NCI-H2227 treated with DMSO at 0.1 percent for 48 hours (cell line): Measurements from ENCODE around the gene HHATL.

Experiments used
- DNase-seq: peaks from one replicate; lab custom pipeline; 2025; lab: John Stamatoyannopoulos, UW

HHATL gene

DNA sequence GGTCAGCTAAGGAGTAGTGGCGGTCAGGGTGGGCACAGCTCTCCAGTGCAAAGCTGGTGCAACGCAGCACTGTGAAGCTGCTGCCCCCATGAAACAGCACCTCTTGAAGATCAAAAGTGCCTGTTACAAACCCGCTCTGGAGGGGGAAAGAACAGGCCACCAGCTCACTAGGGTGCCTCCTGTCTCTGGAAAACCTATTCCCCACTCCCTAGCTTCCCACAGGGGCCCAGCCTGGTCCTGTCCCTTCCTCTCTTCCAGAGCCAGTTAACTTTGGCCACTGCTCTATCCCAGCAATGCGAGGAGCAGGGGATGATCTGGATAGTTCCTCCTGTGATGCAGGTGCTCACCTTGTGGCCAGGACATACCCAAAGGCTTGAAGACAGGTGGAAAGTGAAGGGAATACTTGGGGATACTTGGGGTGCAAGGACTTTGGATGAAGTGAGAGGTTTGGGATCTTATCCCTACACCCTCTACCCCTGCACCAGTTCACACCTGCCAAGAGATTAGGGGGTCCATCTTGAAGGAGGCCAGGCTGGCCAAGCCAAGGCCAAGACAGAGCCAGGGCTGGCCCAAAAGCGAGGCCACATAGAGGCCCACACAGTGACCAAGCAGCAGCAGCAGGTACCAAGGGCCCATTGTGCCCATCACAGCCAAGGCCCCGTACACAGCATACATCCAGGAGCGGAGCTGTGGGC, 4.2 kb downstream of the HHATL start:
- DNase-seq = no peak

DNA sequence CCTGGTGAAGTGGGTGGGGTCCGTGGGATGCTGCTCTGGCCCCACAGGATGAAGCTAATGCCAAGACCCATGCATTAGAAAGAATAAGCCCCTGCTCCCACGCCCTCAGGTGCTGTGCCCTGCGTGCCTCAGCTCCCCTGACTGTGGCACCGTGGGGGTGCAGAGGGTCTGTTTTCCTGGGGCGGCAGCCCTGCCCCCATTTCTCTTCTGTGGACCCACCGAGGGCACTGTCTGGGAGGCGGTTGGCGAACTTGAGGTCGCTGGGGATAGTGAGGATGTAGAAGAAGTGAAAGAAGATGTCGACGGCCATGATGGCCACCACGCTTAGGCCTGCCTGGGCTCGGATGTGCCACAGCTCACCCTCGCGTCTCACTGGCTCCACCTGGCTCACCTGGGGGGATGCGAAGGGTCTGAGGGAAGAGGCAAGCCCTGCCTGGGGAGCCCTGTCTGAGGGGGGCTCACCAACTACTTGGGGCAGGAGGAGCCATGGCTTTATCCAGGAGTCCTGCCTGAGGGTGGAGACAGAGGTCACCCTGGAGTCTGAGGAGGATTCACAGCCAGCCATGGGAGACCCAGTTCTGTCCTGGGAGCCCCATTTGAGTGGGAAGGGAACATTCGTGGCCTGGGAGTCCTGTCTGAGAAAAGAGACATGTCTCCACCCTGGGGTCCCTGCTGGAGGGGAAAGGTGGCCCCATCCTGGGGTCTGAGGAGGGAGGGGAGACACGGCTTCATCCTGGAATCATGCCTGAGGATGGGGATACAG, 5.1 kb downstream of the HHATL start:
- DNase-seq = no peak

DNA sequence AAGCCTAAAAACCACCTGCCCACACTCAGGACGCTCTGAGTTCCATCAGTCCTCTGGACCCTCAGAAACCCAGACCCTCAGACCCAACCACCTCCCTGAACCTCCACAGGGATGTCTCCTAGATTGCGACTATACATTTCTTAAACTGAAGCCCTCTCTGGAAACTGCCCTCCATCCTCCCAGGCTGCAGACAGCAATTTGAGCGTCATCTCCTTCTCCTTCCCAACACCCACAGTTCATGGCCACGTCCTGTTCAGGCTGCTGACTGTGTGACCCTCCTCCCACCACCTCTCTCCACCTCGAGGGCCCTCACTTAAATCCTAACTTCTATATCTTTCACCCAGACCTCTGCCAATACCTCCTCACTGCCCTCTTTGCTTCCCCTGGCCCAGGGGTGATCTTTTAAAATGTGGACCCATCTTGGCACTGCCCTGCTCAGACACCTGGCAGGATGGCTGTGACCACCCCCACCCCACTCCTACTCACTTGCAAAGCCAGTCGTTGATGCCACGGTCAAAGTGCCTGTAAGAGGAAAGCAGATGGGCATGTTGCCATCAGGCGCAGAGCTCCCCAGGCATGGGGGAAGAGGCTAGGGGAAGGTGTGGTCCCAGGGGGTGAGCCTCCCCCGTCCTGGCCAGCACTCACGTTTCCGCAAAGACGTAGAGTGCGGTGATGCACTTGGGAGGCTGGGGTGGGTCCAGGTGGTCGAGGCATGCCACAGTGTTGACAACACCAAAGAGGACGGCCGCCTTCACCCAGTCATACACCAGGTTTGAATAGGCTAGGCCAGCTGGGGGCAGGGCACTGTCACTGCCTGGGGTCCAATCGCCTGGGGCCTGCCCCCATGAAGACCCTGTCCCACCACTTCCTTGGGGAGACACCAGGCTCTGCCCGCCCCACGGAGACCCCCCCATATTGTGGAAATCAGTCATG, 6.0 kb downstream of the HHATL start:
- DNase-seq = no peak

DNA sequence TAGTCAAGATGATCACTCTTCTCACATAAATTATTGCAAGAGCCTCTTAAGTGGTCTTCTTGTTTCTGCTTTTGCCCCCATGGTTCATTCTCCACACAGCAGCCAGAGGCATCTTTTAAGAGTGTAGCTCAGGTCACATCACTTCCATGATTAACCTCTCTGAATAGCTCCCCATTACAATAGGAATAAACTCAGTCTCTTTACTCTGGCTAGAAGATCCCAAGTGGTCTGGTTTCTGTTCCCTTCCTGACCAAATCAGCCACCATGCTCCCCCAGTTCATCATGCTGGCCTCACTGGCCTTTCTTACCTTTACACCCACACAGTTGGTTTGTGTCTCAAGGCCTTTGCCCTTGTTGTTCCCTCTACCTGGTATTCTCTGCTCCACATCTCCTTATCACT, 8.2 kb downstream of the HHATL start:
- DNase-seq = no peak

DNA sequence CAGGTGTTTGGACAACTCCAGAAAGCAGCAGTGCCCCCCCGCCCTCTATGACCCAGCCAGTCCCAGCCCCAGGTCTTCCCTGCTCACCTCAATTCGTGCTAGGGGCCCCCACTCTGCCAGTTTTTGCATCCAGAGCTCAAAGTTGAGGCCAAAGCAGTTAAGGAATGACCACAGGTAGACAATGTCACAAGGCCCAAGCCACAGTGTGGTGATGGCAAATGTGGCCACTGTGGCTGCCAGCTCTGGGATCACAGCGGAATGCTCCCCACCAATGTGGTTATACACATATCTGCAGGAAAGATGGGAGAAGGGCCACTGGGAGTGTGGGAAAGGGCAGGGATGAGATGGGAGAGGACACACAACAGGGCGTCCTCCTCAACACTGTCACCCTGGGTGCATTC, 9.1 kb downstream of the HHATL start:
- DNase-seq = no peak

DNA sequence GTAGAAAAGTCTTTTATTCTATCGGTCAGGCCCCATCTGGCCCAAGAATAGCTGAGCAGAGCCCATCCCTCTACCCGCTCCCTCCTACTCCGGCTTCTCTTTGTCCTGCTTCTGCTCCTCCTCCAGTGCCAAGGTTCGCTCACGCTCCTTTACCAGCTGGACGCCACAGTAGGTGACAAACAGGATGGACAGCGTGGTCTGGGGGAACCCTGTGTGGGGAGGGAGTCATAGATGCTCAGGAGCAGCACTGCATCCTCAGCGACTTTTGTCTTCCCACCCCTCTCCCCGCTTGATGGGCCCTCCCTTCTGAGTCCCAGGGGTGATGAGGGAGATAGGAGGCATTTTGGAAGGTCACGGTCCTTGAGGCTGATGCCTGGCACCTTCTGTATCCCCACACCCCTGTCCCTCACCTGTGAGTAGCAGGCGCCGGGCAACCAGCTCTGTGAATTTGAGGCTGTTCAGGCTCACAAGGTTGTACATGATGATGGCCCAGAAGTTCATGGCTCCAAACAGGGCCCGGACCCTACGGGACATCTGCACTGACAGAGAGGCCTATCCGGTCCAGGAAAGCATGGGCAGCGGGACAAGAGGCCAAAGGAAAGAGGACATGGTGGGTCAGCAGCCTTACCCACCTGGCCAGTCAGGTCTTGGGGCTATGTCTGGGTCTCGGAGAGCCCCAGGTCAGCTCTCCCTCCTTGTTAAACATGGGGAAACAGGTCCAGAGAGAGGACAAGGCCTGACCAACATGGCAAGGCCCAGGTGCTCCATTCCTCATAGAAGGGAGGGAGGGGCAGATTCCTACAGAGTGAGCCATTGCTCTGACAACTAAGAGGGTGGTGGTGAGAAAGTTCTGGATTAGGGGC, 9.7 kb downstream of the HHATL start:
- no peak for DNase-seq

DNA sequence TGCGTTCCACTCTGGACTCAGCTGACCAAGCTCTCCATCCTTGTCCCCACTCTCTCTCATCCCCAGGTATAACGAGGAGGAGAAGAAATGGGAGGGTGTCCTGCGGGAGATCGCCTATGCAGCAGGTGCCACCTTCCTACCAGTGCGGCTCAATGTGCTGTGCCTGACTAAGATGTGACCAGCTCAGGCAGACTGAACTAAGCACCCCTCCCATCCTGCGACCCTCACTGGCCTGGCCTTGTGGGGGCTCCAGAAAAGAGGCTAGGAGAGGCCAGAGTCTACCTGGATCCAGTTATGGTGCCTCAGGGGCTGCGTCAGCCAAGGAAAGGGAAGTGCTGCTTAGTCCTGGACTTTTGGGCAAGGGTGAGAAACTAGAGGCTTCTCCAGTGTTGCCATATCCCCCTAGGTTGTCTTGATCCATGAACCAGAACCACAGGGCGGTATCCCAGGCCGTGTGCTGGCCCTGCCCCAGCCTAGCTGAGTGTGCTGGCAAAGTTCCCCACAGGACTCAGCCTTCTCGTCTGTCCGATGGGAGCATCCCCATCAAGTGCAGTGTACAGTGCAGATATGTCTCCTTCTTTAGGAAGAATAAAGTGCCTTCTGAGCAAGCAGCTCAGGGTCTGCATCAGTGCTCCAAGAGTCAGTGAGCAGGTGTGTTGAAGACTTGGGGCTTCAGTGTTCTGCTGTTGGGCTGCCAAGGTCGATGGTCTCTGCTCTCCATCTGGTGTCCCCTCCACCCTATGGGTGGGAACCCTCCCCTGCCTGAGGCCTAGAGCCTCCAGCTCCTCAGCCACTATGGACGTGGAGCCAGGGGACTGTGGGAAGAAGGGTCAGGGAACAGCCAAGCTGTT, 10.6 kb downstream of the HHATL start:
- no peak for DNase-seq

DNA sequence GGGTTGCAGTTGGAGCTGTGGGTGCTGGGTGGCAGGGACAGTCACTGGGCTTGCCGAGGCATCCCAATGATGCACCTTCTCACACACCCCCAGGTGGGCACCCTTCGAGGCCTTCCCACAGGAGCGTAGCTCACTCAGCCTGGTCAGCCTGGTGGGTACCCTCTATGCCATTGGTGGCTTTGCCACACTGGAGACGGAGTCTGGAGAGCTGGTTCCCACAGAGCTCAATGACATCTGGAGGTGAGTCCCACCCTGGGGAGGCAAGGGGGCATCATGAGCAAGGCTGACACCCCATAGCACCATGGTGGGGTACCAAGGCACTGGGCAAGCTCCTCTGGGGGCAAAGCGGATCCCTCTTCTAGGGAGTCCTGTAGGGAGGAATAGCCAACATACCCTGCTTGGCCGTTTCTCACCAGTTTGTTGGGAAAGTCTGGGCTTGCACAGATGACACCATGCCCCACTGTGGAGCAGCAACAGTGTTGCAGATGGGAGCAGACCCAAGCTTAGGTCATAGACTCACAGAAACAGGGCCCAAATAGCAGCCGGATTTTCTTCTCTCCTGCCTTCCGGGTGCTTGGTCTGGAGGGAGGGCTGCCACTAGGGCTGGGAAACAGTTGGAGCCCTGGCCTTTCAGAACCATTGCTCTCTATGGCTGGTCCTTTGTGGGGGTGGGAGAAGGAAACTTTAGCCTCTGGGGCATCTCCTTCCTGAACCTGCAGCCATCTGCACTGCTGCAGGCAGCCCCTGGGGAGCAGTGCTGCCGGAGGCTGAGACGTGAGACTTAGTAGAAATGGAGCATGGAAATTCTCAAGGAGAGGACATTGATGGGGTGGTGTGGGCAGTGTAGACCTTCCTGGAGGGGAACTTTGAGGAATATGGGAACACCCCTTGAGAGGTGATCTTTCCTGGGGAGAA, 11.6 kb downstream of the HHATL start:
- DNase-seq = no peak

DNA sequence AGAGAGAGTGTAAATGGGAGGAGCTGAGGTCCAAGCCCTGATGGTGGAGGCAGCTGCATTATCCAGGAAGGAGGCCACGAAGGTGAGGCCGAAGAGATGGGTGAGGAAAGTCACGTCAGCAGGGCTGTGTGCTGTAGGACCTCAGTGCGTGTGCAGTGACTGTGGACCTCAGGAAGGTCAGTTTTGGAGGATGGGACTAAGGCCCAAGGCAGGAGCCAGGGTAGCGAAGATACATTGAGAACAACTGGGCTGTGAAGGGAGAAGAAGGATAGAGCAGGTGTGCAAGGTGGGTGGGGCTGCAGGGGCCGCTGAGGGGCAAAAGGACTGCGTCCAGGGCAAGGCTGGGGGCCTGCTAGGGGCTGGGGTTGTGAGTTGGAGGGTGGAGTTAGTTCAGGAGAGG, 12.4 kb downstream of the HHATL start:
- no peak for DNase-seq

DNA sequence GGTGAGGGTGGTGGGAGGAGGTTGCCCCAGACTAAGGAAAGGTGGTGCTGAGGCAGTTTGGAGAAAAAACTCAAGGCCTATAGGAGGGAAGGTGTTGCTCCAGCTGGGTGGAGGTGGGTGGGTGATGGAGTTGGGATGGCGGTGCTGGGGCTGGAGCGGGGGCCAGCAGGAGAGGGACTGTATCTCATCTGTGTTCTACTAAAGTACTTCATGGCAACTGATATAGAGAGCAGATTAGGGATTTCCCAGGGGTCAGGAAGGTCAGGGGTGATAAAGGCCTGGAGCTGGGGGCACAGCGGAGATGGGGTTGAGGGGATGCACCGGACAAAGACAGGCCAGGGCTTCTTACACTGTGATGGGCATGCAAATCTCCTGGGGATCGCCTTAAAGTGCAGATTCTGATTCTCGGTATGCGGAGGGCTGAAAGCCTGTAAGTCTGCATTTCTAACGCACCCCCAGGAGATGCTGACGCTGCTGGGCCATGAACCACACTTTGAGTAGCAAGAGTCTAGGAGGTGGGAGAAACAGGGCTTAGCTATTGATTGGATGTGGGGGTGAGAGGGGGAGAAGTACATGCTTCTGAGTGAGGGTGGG, 13.1 kb downstream of the HHATL start:
- no peak for DNase-seq

DNA sequence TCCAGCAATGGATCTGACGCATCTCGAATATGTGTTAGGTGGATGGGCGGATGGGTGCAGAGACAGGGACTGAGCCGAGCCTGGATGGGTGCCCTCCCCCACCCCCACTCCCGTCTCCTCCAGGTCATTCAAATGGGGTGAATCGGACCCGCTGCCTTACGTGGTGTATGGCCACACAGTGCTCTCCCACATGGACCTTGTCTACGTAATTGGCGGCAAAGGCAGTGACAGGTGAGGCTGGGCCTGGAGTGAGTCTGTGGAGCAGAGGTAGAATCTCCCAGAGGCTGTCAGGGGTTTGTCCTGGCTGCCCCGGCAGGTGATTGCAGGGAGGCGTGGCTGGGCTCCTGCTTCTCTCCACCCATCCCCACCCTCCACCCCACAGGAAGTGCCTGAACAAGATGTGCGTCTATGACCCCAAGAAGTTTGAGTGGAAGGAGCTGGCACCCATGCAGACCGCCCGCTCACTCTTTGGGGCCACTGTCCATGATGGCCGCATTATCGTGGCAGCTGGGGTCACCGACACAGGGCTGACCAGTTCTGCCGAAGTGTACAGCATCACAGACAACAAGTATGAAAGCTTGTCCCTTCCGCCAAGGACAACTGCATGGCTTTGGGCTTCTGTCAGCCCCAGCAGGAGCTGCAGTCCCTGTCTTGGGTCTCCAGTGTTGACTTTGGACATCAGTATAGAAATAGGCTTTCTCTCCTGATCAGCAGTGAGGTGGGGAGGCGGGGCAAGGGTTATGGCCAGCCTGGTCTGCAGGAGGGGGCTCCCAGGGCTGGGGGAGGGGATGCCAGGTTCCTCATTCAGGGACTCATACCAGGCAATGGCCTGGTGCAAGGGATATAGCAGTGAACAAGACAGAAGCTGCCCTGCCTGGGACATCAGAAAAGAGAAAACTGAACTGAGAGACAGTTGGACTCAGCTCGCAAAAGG, 13.8 kb downstream of the HHATL start:
- DNase-seq = no peak

DNA sequence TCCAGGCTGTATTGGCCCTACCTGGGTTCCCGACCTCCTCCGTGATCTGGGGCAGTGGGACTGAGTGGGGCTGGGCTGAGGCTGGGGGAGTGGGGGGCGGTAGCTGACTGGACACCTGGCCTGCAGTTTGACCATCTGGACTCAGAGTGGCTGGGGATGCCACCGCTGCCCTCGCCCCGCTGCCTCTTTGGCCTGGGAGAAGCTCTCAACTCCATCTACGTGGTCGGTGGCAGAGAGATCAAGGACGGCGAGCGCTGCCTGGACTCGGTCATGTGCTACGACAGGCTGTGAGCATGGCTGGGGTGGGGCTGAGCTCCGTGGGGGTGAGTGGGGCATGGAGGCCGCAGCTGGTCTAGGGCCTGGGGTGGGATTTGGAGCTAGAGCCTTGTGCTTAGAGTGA, 14.6 kb downstream of the HHATL start:
- DNase-seq = no peak

DNA sequence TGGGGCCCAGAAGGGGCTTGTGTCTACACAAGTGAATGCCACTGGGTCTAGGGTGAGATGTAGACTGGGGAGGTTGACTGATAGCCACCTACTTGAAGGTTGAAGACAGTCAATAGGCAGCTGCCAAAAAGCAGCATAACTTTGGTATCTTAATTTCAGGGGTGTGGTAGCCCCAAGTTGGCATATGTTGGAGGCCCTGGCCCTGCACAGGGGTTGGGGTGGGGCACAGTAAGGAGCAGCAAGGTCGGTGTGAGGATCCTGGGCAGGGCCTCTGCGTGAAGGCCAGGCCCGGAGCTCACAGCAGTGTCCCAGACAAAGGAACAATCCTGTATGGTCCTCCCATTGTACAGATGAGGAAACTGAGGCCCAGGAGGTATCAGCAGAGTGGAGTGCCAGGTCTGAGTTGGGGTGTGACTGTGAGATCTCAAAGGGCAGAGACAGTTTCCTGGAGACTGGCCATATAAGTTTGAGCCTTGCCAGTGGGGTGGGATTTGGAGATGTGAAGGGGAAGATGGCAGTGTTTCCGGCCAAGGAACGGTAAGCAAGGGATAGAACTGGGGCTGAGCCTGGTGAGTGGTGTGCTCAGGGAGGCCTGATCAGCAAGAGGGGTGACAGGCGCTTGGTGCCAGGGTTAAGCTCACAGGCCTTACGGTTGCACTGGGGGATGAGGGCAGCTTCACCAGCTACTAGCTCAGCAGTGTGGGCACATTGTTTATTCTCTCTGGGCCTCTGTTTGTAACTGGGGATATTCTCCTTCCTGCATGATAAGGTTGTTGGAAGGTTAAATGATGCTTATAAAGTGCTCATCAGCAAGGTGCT, 15.6 kb downstream of the HHATL start:
- DNase-seq = no peak

DNA sequence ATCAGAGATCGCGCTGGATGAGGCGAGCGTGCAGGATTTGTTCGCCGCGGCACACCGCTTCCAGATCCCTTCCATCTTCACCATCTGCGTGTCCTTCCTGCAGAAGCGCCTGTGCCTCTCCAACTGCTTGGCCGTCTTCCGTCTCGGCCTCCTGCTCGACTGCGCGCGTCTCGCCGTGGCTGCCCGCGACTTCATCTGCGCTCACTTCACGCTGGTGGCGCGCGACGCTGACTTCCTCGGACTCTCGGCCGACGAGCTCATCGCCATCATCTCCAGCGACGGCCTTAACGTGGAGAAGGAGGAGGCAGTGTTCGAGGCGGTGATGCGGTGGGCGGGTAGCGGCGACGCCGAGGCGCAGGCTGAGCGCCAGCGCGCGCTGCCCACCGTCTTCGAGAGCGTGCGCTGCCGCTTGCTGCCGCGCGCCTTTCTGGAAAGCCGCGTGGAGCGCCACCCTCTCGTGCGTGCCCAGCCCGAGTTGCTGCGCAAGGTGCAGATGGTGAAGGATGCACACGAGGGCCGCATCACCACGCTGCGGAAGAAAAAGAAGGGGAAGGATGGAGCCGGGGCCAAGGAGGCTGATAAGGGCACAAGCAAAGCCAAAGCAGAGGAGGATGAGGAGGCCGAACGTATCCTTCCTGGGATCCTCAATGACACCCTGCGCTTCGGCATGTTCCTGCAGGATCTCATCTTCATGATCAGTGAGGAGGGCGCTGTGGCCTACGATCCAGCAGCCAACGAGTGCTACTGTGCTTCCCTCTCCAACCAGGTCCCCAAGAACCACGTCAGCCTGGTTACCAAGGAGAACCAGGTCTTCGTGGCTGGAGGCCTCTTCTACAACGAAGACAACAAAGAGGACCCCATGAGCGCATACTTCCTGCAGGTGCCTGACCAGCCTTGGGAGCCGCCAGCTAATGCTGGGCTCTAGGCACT, 16.4 kb downstream of the HHATL start:
- no peak for DNase-seq

DNA sequence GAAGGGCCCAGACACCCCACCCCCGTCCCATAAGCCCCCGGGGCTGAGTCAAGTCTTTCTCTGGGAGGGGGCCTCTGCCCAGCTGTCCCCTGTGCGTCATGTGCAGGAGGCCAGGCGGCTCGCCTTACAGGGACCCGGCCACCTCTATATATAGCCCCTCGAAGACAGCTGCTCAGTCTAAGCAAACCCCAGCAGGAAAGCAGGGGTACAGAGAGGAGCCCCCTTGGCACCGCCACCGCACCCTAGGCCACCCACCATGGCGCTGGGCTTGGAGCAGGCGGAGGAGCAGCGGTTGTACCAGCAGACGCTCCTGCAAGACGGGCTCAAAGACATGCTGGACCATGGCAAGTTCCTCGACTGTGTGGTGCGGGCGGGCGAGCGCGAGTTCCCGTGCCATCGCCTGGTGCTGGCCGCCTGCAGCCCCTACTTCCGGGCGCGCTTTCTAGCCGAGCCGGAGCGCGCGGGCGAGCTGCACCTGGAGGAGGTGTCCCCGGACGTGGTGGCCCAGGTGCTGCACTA, 17.2 kb downstream of the HHATL start, which contains the start of gene KLHL40:
KLHL40 (plus strand) TSS at position 175 of the 519 bp plus-strand sequence; CDS start at position 257, 82 bp downstream.
- no peak for DNase-seq
